ENCODE results near the gene TMEM37. TPM values are rescaled to one million over a fixed set of nuclear protein-coding genes. Genes with fewer than 3 reads are reported as not detected.

Gene TMEM37
- total and polyA plus RNA-seq, 2 of the 13 experiments (the other 11 are each of a cell fraction or from before 2014, with no cell fraction given): 37.7 to 115 TPM

DNA sequence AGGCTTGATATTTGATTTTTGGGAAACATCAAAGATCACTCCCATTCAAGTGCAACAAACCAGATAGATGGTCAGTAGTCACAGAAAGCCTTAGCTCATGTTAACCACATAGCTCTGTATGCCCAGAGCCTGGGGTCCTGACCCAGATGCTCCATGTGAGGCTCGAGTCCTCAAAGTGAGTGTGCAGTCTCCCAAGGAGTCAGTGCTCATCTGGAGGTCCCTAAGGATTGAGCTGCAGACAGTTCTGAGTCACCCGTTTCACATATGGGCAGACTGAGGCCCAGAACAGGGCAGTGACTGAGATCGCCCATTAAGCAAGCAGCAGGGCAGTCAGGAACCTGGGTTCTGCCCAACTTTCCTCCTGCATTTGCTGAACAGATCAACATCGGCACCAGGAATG, 9.2 kb downstream of the TMEM37 start (continued):
- TF ChIP-seq, protein P1, sequence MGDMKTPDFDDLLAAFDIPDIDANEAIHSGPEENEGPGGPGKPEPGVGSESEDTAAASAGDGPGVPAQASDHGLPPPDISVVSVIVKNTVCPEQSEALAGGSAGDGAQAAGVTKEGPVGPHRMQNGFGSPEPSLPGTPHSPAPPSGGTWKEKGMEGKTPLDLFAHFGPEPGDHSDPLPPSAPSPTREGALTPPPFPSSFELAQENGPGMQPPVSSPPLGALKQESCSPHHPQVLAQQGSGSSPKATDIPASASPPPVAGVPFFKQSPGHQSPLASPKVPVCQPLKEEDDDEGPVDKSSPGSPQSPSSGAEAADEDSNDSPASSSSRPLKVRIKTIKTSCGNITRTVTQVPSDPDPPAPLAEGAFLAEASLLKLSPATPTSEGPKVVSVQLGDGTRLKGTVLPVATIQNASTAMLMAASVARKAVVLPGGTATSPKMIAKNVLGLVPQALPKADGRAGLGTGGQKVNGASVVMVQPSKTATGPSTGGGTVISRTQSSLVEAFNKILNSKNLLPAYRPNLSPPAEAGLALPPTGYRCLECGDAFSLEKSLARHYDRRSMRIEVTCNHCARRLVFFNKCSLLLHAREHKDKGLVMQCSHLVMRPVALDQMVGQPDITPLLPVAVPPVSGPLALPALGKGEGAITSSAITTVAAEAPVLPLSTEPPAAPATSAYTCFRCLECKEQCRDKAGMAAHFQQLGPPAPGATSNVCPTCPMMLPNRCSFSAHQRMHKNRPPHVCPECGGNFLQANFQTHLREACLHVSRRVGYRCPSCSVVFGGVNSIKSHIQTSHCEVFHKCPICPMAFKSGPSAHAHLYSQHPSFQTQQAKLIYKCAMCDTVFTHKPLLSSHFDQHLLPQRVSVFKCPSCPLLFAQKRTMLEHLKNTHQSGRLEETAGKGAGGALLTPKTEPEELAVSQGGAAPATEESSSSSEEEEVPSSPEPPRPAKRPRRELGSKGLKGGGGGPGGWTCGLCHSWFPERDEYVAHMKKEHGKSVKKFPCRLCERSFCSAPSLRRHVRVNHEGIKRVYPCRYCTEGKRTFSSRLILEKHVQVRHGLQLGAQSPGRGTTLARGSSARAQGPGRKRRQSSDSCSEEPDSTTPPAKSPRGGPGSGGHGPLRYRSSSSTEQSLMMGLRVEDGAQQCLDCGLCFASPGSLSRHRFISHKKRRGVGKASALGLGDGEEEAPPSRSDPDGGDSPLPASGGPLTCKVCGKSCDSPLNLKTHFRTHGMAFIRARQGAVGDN (CRISPR knock-in tag; IDR thresholded peaks at IDR 0.05): no peak
- TF ChIP-seq NFKBIZ (CRISPR knock-in tag; IDR thresholded peaks at IDR 0.05): no peak
- TF ChIP-seq, protein P2, sequence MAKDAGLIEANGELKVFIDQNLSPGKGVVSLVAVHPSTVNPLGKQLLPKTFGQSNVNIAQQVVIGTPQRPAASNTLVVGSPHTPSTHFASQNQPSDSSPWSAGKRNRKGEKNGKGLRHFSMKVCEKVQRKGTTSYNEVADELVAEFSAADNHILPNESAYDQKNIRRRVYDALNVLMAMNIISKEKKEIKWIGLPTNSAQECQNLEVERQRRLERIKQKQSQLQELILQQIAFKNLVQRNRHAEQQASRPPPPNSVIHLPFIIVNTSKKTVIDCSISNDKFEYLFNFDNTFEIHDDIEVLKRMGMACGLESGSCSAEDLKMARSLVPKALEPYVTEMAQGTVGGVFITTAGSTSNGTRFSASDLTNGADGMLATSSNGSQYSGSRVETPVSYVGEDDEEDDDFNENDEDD (CRISPR knock-in tag; IDR thresholded peaks at IDR 0.05; ENCODE audit: borderline replicate concordance): no peak
- TF ChIP-seq U2AF2 (IDR thresholded peaks at IDR 0.05; ENCODE audit: low read depth, low read length): no peak
- TF ChIP-seq POLR2A (IDR thresholded peaks at IDR 0.05; ENCODE audit: insufficient read depth in 1 of 2, low read depth in 2 of 2, low read length in 2 of 2): 0 out of 4 replicates have a peak, but pooled peaks of 1 of the 2 experiments have one; percentile 15
- TF ChIP-seq ZNF567 (CRISPR knock-in tag; IDR thresholded peaks at IDR 0.05; ENCODE audit: borderline replicate concordance): no peak
- 0 out of 2 replicates have a peak, but pooled peaks have one; percentile 36 for TF ChIP-seq SNAPC2 (CRISPR knock-in tag; IDR thresholded peaks at IDR 0.05)
- TF ChIP-seq MAF1 (CRISPR knock-in tag; IDR thresholded peaks at IDR 0.05; ENCODE audit: borderline replicate concordance): no peak
- no peak for TF ChIP-seq HDAC1 (CRISPR knock-in tag; IDR thresholded peaks at IDR 0.05)
- no peak for TF ChIP-seq NFATC3 (CRISPR knock-in tag; IDR thresholded peaks at IDR 0.05)
- TF ChIP-seq SOX5 (CRISPR knock-in tag; IDR thresholded peaks at IDR 0.05; ENCODE audit: borderline replicate concordance): no peak
- no peak for TF ChIP-seq JUNB (CRISPR knock-in tag; IDR thresholded peaks at IDR 0.05; ENCODE audit: borderline replicate concordance)
- TF ChIP-seq POLR2AphosphoS5 (IDR thresholded peaks at IDR 0.05; ENCODE audit: low read depth, low read length): 0 out of 2 replicates have a peak, but pooled peaks have one; percentile 1
- TF ChIP-seq, protein P3, sequence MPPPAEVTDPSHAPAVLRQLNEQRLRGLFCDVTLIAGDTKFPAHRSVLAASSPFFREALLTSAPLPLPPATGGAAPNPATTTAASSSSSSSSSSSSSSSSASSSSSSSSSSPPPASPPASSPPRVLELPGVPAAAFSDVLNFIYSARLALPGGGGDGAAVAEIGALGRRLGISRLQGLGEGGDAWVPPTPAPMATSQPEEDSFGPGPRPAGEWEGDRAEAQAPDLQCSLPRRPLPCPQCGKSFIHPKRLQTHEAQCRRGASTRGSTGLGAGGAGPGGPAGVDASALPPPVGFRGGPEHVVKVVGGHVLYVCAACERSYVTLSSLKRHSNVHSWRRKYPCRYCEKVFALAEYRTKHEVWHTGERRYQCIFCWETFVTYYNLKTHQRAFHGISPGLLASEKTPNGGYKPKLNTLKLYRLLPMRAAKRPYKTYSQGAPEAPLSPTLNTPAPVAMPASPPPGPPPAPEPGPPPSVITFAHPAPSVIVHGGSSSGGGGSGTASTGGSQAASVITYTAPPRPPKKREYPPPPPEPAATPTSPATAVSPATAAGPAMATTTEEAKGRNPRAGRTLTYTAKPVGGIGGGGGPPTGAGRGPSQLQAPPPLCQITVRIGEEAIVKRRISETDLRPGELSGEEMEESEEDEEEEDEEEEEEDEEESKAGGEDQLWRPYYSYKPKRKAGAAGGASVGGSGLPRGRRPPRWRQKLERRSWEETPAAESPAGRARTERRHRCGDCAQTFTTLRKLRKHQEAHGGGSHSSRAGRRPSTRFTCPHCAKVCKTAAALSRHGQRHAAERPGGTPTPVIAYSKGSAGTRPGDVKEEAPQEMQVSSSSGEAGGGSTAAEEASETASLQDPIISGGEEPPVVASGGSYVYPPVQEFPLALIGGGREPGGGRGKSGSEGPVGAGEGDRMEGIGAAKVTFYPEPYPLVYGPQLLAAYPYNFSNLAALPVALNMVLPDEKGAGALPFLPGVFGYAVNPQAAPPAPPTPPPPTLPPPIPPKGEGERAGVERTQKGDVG (CRISPR knock-in tag; IDR thresholded peaks at IDR 0.05; ENCODE audit: borderline replicate concordance): no peak

All from HepG2 (cell line).